Lower leg skin (tissue), 4 donors: ENCODE data around the gene POFUT2. TPM values are rescaled to one million over a fixed set of nuclear protein-coding genes. Genes with fewer than 3 reads are reported as not detected.

Source experiments
- DNase-seq, 2 donors: peaks; one replicate each; pipeline ENCODE4 v3.0.0-alpha.2; 2019; ENCODE audit warnings: low spot score in 2 of 2
- H3K4me3 ChIP-seq: fragments of 200-600 bp; sonication (generic); 2 replicates; pipeline ENCODE4 v1.5.1; 2017; ENCODE audit warnings: mild to moderate bottlenecking, low read depth; ENCODE audit not compliant: poor library complexity, severe bottlenecking
- POLR2A ChIP-seq, 2 donors: fragments of 450-650 bp; IDR thresholded peaks; one replicate each; pipeline ENCODE4 v1.6.1; 2016 to 2017; ENCODE audit warnings: antibody characterized with exemption in 2 of 2, mild to moderate bottlenecking in 1 of 2, moderate library complexity in 1 of 2
- WGBS, 2 donors: methylation state at CpG; one replicate each; pipeline ENCODE4 v1.1.5; 2018; 5-methylcytosine and 5-hydroxymethylcytosine counted together
- intact Hi-C: fragments of 100-400 bp; cut with DNase I; formaldehyde crosslinking; loops from one replicate; pipeline ENCODE4 v1.15.0; 2023; ENCODE audit warnings: low total_unique reads
- total RNA-seq, 4 donors: library from RNA; depleted of rRNA; stranded (reverse); fragments of >200 nt; gene quantifications; one replicate each; pipeline ENCODE4 v1.1.0, GENCODE V29; 2016
- TF ChIP-seq, protein P1 (sequence below), 3 donors: fragments of 450-650 bp; IDR thresholded peaks; one replicate each; pipeline ENCODE4 v1.5.1; 2016; ENCODE audit warnings: antibody characterized with exemption in 3 of 3, mild to moderate bottlenecking in 3 of 3, moderate library complexity in 2 of 3

The POFUT2 gene
- total RNA-seq, 4 donors from 2014 or later, result 15.0 to 22.1 (median 18.9) TPM

DNA sequence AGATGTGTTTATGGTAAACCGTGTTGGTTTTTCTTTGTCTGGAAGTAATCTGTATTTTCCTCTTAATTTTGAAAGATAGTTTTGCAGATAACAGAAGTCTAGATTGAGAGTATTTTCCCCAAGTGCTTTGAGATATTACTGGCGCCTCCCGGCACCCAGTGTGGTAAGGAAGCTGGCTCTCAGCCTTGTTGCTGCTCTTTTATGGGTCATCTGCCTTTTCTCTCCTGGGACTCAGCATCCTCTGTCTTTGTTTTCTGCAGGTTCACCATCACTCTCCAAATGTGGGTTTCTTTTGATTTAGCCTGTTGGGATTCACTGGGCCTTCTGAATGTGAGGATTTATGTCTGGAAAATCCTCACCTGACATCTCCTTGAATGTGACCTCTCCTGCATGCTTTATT, 37.4 kb downstream of the POFUT2 start:
- DNase-seq, result no peak
- TF ChIP-seq, protein P1, sequence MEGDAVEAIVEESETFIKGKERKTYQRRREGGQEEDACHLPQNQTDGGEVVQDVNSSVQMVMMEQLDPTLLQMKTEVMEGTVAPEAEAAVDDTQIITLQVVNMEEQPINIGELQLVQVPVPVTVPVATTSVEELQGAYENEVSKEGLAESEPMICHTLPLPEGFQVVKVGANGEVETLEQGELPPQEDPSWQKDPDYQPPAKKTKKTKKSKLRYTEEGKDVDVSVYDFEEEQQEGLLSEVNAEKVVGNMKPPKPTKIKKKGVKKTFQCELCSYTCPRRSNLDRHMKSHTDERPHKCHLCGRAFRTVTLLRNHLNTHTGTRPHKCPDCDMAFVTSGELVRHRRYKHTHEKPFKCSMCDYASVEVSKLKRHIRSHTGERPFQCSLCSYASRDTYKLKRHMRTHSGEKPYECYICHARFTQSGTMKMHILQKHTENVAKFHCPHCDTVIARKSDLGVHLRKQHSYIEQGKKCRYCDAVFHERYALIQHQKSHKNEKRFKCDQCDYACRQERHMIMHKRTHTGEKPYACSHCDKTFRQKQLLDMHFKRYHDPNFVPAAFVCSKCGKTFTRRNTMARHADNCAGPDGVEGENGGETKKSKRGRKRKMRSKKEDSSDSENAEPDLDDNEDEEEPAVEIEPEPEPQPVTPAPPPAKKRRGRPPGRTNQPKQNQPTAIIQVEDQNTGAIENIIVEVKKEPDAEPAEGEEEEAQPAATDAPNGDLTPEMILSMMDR (IDR thresholded peaks at IDR 0.05), result no peak
- TF ChIP-seq POLR2A (IDR thresholded peaks at IDR 0.05), result no peak
- intact Hi-C loops, result no loop called here
- H3K4me3 ChIP-seq, result no peak overlapping the region
- 87 to 95% methylated on average over 3 of the region's 3 CpGs for WGBS, 2 donors

- no peak overlapping the region for H3K4me3 ChIP-seq
- no peak for DNase-seq
- intact Hi-C loops, result no loop called here
- 94 to 97% methylated on average over 6 of the region's 6 CpGs for WGBS, 2 donors
- TF ChIP-seq POLR2A (IDR thresholded peaks at IDR 0.05), result no peak
- TF ChIP-seq, protein P1 (IDR thresholded peaks at IDR 0.05), result no peak
These were observed 38.1 kb downstream of the POFUT2 start for GRCh38 chr21:45249626-45250025.

GRCh38 chr21:45248893-45249381, 38.8 kb downstream of the POFUT2 start:
- DNase-seq, result no peak
- H3K4me3 ChIP-seq, result no peak overlapping the region
- 36 to 40% methylated on average over 12 to 14 of the region's 14 CpGs for WGBS, 2 donors
- TF ChIP-seq, protein P1 (IDR thresholded peaks at IDR 0.05), result no peak
- TF ChIP-seq POLR2A (IDR thresholded peaks at IDR 0.05), result no peak
- intact Hi-C loops, result no loop called here

DNA sequence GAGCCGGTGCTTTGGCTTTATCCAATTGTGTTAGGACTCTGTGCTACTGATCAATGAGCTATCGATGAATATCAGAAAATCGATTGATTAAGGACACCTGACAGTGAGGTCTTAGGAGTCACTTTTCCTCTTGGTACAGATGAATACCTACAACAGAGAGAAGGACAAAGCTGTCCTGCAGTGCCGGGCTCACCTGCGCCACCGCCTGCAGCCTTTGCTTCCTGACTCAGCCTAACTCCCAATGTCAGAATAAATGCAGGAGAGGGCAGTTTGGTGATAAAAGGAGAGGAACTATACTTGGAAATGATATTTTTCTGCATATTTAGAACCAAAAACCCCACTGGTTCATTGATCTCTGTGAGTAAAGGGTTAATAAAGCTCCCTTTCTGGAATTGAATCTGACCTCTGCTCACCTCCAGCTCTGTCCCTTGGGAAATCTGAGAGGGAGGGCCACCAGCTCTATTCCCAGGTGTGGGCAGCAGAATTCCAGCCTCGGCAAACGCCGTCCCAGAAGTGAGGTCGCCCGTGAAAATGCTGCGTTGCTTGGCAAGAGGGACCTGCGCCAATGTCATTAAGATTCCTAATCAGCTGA, 39.3 kb downstream of the POFUT2 start:
- intact Hi-C loops, result no loop called here
- peak in 1 of 2 donors; percentile 4 for DNase-seq
- H3K4me3 ChIP-seq, result no peak overlapping the region
- 39 to 55% methylated on average over 13 of the region's 13 CpGs for WGBS, 2 donors
- TF ChIP-seq, protein P1 (IDR thresholded peaks at IDR 0.05), result no peak
- no peak for TF ChIP-seq POLR2A (IDR thresholded peaks at IDR 0.05)

DNA sequence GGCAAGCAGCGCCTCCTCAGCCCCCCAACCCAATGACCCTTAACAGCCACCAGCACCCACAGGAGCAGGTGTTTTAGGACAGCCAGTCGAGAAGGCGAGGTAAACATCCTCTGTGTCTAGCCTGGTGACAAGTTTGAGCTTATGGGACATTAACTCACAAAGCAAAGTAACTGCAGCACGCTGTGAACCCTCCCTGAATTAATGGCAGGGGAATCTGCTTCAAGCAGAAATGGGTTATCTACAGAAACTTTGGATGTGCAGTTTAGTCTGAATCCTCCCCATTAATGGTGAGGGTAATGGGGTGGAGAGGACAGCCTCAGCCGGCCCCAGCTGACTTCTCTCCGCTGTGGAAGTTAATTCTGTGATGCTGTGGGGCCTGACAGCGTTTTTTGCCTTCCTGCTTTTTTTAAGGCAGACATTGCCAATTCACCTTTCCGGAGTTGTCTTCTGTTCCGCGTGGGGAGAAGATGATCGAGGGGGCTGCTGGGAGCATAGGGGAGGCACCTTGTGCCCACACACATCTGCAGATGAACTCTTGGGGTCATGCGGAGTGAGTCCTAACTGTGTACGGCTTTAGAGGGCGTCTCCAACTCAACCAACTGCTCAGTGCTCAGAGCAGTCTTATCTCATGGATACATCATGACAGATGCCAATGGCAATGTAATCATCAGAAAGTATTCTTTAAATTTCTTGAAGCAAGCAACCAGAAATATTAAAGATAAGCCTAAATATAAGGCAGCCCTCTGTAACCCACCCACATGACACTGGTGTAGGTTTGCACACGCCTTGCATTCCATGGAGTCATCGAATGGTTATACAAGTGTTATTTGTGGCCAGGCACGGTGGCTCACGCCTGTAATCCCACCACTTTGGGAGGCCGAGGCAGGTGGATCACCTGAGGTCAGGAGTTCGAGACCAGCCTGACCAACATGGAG, 41.0 kb downstream of the POFUT2 start:
- H3K4me3 ChIP-seq, result no peak overlapping the region
- TF ChIP-seq POLR2A (IDR thresholded peaks at IDR 0.05), result no peak
- TF ChIP-seq, protein P1 (IDR thresholded peaks at IDR 0.05), result no peak
- intact Hi-C loops, result no loop called here
- no peak for DNase-seq
- WGBS, 2 donors, result 78 to 79% methylated on average over 20 of the region's 20 CpGs
